ENCODE data around the gene PITPNB.

The PITPNB gene

DNA sequence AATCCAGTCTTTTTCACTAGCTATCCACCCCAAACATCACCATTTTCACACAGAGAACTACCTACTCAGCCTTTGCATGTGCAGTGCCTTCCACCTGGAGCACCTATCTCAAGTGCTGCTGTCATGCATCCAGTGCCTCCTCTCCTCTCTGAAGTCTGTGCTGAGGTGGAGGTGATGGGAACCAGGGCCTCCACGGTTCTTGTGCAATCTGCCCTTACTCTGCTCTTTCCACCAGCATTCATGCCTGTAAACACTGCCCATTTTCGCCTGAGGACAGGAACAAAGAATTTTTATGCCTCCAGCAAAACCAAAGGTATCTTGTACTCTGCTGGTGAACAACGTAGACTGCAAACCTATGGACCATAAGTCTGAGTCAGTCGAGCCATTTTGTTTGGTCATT, 27.0 kb downstream of the PITPNB start:
- H3K4me1 ChIP-seq (ENCODE audit: insufficient read depth, insufficient read length): no peaks in the 10 kb centered on the region
- no peak for DNase-seq (ENCODE audit: low read depth, low spot score)
- H3K27me3 ChIP-seq (ENCODE audit: insufficient read depth, insufficient read length): no peaks in the 10 kb centered on the region
- no peak overlapping the region for H3K9ac ChIP-seq (ENCODE audit: insufficient read length, low read depth)
- no peaks in the 10 kb centered on the region for H3K9me3 ChIP-seq (ENCODE audit: insufficient read depth, low read length)
- no peak overlapping the region for H3K4me3 ChIP-seq (ENCODE audit: insufficient read length, low read depth)
- TF ChIP-seq SUZ12 (IDR thresholded peaks at IDR 0.05; ENCODE audit: extremely low read depth, insufficient read depth, insufficient read length): no peak
- no peak for TF ChIP-seq YY1 (IDR thresholded peaks at IDR 0.05; ENCODE audit: insufficient read depth, insufficient read length)
- no peak for TF ChIP-seq ZNF274 (IDR thresholded peaks at IDR 0.05; ENCODE audit: low read depth, low read length)
- H3K36me3 ChIP-seq (ENCODE audit: insufficient read depth, insufficient read length, low read length): peaks cover 85% of the 10 kb centered on the region

DNA sequence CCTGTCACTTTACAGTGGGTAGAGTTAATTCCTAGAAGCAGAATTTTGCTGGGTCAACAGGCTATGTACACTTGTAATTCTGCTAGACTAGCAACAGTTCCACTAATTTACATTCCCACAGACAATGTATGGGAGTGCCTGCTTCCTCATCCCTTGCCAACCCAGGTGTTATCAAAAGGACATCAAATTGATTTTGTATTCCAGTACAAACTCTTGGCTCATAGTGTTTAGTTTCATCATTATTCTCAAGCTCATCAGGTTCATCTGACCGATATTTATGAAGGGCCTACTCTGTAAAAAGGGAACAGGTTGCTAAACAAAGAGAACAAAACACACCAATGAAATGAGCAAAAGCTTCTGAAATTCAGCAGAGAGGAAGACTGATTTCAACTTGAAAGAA, 30.7 kb downstream of the PITPNB start:
- DNase-seq (ENCODE audit: low read depth, low spot score): no peak
- no peak for TF ChIP-seq YY1 (IDR thresholded peaks at IDR 0.05; ENCODE audit: insufficient read depth, insufficient read length)
- no peak for TF ChIP-seq SUZ12 (IDR thresholded peaks at IDR 0.05; ENCODE audit: extremely low read depth, insufficient read depth, insufficient read length)
- TF ChIP-seq ZNF274 (IDR thresholded peaks at IDR 0.05; ENCODE audit: low read depth, low read length): no peak
- Histone ChIP-seq H3K27me3 (ENCODE audit: insufficient read depth, insufficient read length) (no peaks in the 10 kb centered on the region), H3K36me3 (ENCODE audit: insufficient read depth, insufficient read length, low read length) (peaks cover 83% of the 10 kb centered on the region), H3K9ac (ENCODE audit: insufficient read length, low read depth) (no peak overlapping the region), H3K9me3 (ENCODE audit: insufficient read depth, low read length) (no peaks in the 10 kb centered on the region), H3K4me1 (ENCODE audit: insufficient read depth, insufficient read length) (peaks cover 7% of the 10 kb centered on the region), H3K4me3 (ENCODE audit: insufficient read length, low read depth) (no peak overlapping the region)

DNA sequence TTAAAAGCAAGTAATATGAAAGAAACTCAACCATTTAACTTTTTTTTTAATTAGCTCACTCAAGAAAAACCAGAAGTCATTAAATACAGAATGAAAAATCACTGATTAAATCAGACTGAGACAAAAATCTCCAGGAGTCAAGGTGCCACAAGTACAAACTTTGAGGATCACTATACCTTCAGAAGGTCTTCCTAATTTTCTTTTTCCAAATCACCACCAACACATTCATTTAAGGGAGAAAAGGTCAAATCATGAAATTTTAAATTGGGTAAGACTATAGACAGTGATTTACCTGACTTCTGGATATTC, 32.3 kb downstream of the PITPNB start:
- no peaks in the 10 kb centered on the region for H3K9me3 ChIP-seq (ENCODE audit: insufficient read depth, low read length)
- H3K4me3 ChIP-seq (ENCODE audit: insufficient read length, low read depth): no peak overlapping the region
- H3K27me3 ChIP-seq (ENCODE audit: insufficient read depth, insufficient read length): no peaks in the 10 kb centered on the region
- no peak for DNase-seq (ENCODE audit: low read depth, low spot score)
- H3K36me3 ChIP-seq (ENCODE audit: insufficient read depth, insufficient read length, low read length): peaks cover 71% of the 10 kb centered on the region
- TF ChIP-seq SUZ12 (IDR thresholded peaks at IDR 0.05; ENCODE audit: extremely low read depth, insufficient read depth, insufficient read length): no peak
- no peak for TF ChIP-seq ZNF274 (IDR thresholded peaks at IDR 0.05; ENCODE audit: low read depth, low read length)
- TF ChIP-seq YY1 (IDR thresholded peaks at IDR 0.05; ENCODE audit: insufficient read depth, insufficient read length): no peak
- peaks cover 7% of the 10 kb centered on the region for H3K4me1 ChIP-seq (ENCODE audit: insufficient read depth, insufficient read length)
- H3K9ac ChIP-seq (ENCODE audit: insufficient read length, low read depth): no peak overlapping the region

GRCh38 chr22:27885977-27886842, 32.8 kb downstream of the PITPNB start:
- DNase-seq (ENCODE audit: low read depth, low spot score): no peak
- peaks cover 66% of the 10 kb centered on the region for H3K36me3 ChIP-seq (ENCODE audit: insufficient read depth, insufficient read length, low read length)

DNA sequence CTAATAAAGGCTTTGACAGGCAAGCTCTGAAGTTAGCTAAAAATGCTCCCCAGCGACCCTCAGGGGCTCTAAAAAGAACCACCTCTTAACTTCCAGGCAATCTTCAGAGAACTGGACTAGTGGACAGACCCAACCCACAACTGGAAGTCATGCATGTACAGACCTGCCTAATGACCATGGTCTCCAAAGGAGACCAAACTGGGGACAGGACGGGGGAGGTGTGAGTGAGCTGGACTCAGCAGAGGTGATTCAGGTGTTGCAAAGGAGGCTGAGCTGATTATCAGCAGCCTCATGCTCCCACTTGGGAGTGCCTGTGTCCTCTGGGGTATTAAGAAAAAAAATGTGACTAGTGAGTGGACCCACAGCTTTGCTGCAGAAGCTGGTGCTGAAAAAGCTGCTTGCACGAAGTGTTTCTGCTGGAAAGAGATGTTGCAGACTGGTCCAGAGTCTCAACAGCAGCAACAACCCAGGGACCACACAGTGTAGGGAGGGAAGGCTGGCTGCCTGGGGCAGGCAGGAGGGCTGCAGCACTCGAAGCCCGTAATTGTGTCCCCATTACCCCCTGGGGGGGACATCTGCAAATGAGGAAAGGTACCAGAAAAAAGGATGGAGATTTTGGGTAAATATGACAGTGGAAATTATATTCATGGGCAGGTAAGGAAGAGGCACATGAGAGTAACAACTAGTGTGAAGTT, 35.3 kb downstream of the PITPNB start:
- peaks cover 45% of the 10 kb centered on the region for H3K36me3 ChIP-seq (ENCODE audit: insufficient read depth, insufficient read length, low read length)
- no peak for DNase-seq (ENCODE audit: low read depth, low spot score)
- no peaks in the 10 kb centered on the region for H3K27me3 ChIP-seq (ENCODE audit: insufficient read depth, insufficient read length)
- H3K4me3 ChIP-seq (ENCODE audit: insufficient read length, low read depth): no peak overlapping the region
- H3K9ac ChIP-seq (ENCODE audit: insufficient read length, low read depth): no peak overlapping the region
- TF ChIP-seq ZNF274 (IDR thresholded peaks at IDR 0.05; ENCODE audit: low read depth, low read length) (no peak), SUZ12 (IDR thresholded peaks at IDR 0.05; ENCODE audit: extremely low read depth, insufficient read depth, insufficient read length) (no peak), YY1 (IDR thresholded peaks at IDR 0.05; ENCODE audit: insufficient read depth, insufficient read length) (no peak)
- peaks cover 7% of the 10 kb centered on the region for H3K4me1 ChIP-seq (ENCODE audit: insufficient read depth, insufficient read length)
- H3K9me3 ChIP-seq (ENCODE audit: insufficient read depth, low read length): no peaks in the 10 kb centered on the region

More at GRCh38 chr22:27885977-27886842, 32.8 kb downstream of the PITPNB start:
- Histone ChIP-seq H3K9ac (ENCODE audit: insufficient read length, low read depth) (no peak overlapping the region), H3K9me3 (ENCODE audit: insufficient read depth, low read length) (no peaks in the 10 kb centered on the region), H3K27me3 (ENCODE audit: insufficient read depth, insufficient read length) (no peaks in the 10 kb centered on the region), H3K4me1 (ENCODE audit: insufficient read depth, insufficient read length) (peaks cover 7% of the 10 kb centered on the region), H3K4me3 (ENCODE audit: insufficient read length, low read depth) (no peak overlapping the region)
- TF ChIP-seq SUZ12 (IDR thresholded peaks at IDR 0.05; ENCODE audit: extremely low read depth, insufficient read depth, insufficient read length): no peak
- no peak for TF ChIP-seq ZNF274 (IDR thresholded peaks at IDR 0.05; ENCODE audit: low read depth, low read length)
- no peak for TF ChIP-seq YY1 (IDR thresholded peaks at IDR 0.05; ENCODE audit: insufficient read depth, insufficient read length)

- no peak overlapping the region for H3K9ac ChIP-seq (ENCODE audit: insufficient read length, low read depth)
- DNase-seq (ENCODE audit: low read depth, low spot score): no peak
- H3K27me3 ChIP-seq (ENCODE audit: insufficient read depth, insufficient read length): no peaks in the 10 kb centered on the region
- no peaks in the 10 kb centered on the region for H3K9me3 ChIP-seq (ENCODE audit: insufficient read depth, low read length)
- peaks cover 7% of the 10 kb centered on the region for H3K4me1 ChIP-seq (ENCODE audit: insufficient read depth, insufficient read length)
- TF ChIP-seq ZNF274 (IDR thresholded peaks at IDR 0.05; ENCODE audit: low read depth, low read length) (no peak), YY1 (IDR thresholded peaks at IDR 0.05; ENCODE audit: insufficient read depth, insufficient read length) (no peak), SUZ12 (IDR thresholded peaks at IDR 0.05; ENCODE audit: extremely low read depth, insufficient read depth, insufficient read length) (no peak)
- H3K4me3 ChIP-seq (ENCODE audit: insufficient read length, low read depth): no peak overlapping the region
- H3K36me3 ChIP-seq (ENCODE audit: insufficient read depth, insufficient read length, low read length): peaks cover 36% of the 10 kb centered on the region
Observed at GRCh38 chr22:27882507-27883290, 36.4 kb downstream of the PITPNB start.

Measured in NT2/D1 (cell line).